Tibial nerve (tissue), 3 donors: ENCODE measurements around the gene PAK4.

ENCODE experiments used
- POLR2A ChIP-seq, 2 donors: fragments of 450-650 bp; IDR thresholded peaks; one replicate each; pipeline ENCODE4 v1.6.1; 2017; ENCODE audit warnings: antibody characterized with exemption in 2 of 2, mild to moderate bottlenecking in 2 of 2, moderate library complexity in 2 of 2
- TF ChIP-seq, protein P1 (sequence below), 5 experiments: fragments of 200-600 bp in 3 of 5; fragments of 450-650 bp in 2 of 5; sonication (generic) in 3 of 5; IDR thresholded peaks; one replicate each; pipeline ENCODE4 v1.5.1; 2016 to 2019; ENCODE audit warnings: antibody characterized with exemption in 5 of 5, mild to moderate bottlenecking in 3 of 5, moderate library complexity in 2 of 5

GRCh38 chr19:39154100-39154628 lies 28.6 kb downstream of the PAK4 start:
- no peak for TF ChIP-seq POLR2A (IDR thresholded peaks at IDR 0.05)
- TF ChIP-seq, protein P1, sequence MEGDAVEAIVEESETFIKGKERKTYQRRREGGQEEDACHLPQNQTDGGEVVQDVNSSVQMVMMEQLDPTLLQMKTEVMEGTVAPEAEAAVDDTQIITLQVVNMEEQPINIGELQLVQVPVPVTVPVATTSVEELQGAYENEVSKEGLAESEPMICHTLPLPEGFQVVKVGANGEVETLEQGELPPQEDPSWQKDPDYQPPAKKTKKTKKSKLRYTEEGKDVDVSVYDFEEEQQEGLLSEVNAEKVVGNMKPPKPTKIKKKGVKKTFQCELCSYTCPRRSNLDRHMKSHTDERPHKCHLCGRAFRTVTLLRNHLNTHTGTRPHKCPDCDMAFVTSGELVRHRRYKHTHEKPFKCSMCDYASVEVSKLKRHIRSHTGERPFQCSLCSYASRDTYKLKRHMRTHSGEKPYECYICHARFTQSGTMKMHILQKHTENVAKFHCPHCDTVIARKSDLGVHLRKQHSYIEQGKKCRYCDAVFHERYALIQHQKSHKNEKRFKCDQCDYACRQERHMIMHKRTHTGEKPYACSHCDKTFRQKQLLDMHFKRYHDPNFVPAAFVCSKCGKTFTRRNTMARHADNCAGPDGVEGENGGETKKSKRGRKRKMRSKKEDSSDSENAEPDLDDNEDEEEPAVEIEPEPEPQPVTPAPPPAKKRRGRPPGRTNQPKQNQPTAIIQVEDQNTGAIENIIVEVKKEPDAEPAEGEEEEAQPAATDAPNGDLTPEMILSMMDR (IDR thresholded peaks at IDR 0.05) = no peak
